ENCODE measurements around the gene PRKAB2.

- TF ChIP-seq EZH2 (IDR thresholded peaks at IDR 0.05; ENCODE audit: borderline replicate concordance, low read depth, low read length, severe bottlenecking): no peak
- TF ChIP-seq CTCF (IDR thresholded peaks at IDR 0.05; ENCODE audit: borderline replicate concordance, extremely low read depth, low read length, poor library complexity, severe bottlenecking): no peak
Measured at GRCh38 chr1:147209825-147210821, 37.9 kb upstream of the PRKAB2 start.
